Prostate gland (tissue), 2 donors: ENCODE results near the gene ASB6. TPM values are rescaled to one million over a fixed set of nuclear protein-coding genes. Genes with fewer than 3 reads are reported as not detected.

ENCODE experiments used
- DNase-seq: peaks from one replicate; pipeline ENCODE4 v3.0.0-alpha.2; 2019; ENCODE audit warnings: low spot score
- H3K27ac ChIP-seq, 2 donors: fragments of 200-600 bp; sonication (generic); 2 replicates each; pipeline ENCODE4 v1.5.1; 2017 to 2019
- H3K27me3 ChIP-seq: fragments of 200-600 bp; sonication (generic); replicated peaks from 2 replicates; pipeline ENCODE4 v1.5.1; 2019; ENCODE audit not compliant: insufficient read depth
- H3K36me3 ChIP-seq, 2 donors: fragments of 200-600 bp; sonication (generic); 1 replicate in 1 of 2; 2 replicates in 1 of 2; pipeline versions ENCODE4 v1.5.1 to v1.8.1; 2017 to 2019
- H3K4me1 ChIP-seq: fragments of 200-600 bp; sonication (generic); replicated peaks from 2 replicates; pipeline ENCODE4 v1.5.1; 2019
- H3K4me3 ChIP-seq, 2 donors: fragments of 200-600 bp; sonication (generic); 2 replicates each; pipeline ENCODE4 v1.5.1; 2017 to 2019
- H3K9me3 ChIP-seq: fragments of 200-600 bp; sonication (generic); 2 replicates; pipeline ENCODE4 v1.5.1; 2017
- POLR2A ChIP-seq: fragments of 450-650 bp; IDR thresholded peaks from one replicate; pipeline ENCODE4 v1.6.1; 2016; ENCODE audit warnings: antibody characterized with exemption, mild to moderate bottlenecking
- POLR2AphosphoS5 ChIP-seq: sonication (generic); formaldehyde crosslinking; IDR thresholded peaks from one replicate; pipeline ENCODE4 v1.6.1; 2017; ENCODE audit warnings: antibody characterized with exemption
- WGBS: methylation state at CpG from one replicate; pipeline ENCODE4 v1.1.5; 2018; 5-methylcytosine and 5-hydroxymethylcytosine counted together
- intact Hi-C: fragments of 100-400 bp; cut with DNase I; formaldehyde crosslinking; loops from one replicate; pipeline ENCODE4 v1.14.2; 2022
- total RNA-seq, 2 donors: library from RNA; depleted of rRNA; stranded (reverse); fragments of >200 nt; gene quantifications; one replicate each; pipeline ENCODE4 v1.1.0, GENCODE V29; 2016
- TF ChIP-seq, protein P1 (sequence below), 4 experiments: fragments of 200-600 bp in 2 of 4; fragments of 450-650 bp in 2 of 4; sonication (generic) in 2 of 4; IDR thresholded peaks; 1 replicate in 3 of 4; 2 replicates in 1 of 4; pipeline ENCODE4 v1.5.1; 2016 to 2019; ENCODE audit warnings: antibody characterized with exemption in 4 of 4, mild to moderate bottlenecking in 2 of 4, moderate library complexity in 2 of 4

The ASB6 gene
- total RNA-seq, 2 donors from 2014 or later, result 25.2 to 50.3 TPM

DNA sequence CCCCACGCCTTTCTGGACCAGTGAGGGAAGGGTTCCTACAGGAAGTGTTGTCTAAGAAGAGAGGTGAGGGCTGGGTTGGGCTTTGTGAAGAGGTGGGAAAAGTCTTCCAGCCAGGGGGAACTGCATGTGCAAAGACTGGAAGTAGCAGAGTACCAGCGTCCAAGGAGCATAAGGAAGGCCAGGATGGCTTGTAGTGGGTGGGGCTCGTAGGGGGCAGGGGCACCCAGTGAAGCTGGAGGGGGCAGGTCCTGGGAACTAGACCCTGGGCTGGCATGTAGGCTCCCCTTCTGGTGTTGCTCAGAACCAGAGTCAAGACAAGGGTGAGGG lies 43.9 kb upstream of the ASB6 start:
- intact Hi-C loops, result no loop called here
- 72% methylated on average over 3 of the region's 3 CpGs for WGBS
- H3K4me3 ChIP-seq, result no peak overlapping the region
- no peaks in the 10 kb centered on the region for H3K4me1 ChIP-seq
- DNase-seq, result no peak
- H3K27me3 ChIP-seq, result no peaks in the 10 kb centered on the region
- no peaks in the 10 kb centered on the region for H3K9me3 ChIP-seq
- no peaks in the 10 kb centered on the region for H3K36me3 ChIP-seq
- H3K27ac ChIP-seq, result no peak overlapping the region
- TF ChIP-seq POLR2AphosphoS5 (no peak), POLR2A (no peak)
- TF ChIP-seq, protein P1, sequence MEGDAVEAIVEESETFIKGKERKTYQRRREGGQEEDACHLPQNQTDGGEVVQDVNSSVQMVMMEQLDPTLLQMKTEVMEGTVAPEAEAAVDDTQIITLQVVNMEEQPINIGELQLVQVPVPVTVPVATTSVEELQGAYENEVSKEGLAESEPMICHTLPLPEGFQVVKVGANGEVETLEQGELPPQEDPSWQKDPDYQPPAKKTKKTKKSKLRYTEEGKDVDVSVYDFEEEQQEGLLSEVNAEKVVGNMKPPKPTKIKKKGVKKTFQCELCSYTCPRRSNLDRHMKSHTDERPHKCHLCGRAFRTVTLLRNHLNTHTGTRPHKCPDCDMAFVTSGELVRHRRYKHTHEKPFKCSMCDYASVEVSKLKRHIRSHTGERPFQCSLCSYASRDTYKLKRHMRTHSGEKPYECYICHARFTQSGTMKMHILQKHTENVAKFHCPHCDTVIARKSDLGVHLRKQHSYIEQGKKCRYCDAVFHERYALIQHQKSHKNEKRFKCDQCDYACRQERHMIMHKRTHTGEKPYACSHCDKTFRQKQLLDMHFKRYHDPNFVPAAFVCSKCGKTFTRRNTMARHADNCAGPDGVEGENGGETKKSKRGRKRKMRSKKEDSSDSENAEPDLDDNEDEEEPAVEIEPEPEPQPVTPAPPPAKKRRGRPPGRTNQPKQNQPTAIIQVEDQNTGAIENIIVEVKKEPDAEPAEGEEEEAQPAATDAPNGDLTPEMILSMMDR (IDR thresholded peaks at IDR 0.05), result no peak

DNA sequence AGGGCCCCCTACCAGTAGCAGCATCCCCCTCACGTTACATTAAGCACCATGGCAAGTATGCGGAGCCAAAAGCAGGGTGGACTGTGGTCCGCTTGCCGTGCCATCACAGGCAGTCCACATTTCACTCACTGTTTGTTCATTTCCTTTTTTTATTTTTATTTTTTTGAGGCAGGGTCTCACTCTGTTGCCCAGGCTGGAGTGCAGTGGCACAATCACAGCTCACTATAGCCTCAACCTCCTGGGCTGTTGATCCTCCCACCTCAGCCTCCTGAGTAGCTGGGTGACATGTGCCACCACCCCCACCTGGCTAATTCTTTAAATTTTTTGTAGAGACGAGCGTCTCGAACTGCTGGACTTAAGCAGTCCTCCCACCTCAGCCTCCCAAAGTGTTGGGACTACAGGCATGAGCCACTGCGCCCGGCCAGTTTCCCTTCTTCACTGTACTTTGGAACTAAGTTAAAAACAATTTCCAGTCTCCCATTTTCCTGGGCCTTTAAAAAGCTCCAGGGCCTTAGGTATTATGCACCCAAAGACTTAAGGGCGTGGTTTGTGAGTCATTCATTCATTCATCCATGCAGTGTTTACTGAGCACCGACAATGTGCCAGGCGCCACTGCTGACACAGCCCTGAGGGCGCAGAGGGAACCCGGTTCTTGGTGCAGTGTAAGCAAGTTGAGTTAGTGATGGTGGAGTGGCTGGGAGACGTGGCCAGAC lies 43.4 kb upstream of the ASB6 start:
- WGBS, result 79% methylated on average over 15 of the region's 15 CpGs
- Histone ChIP-seq H3K4me3 (no peak overlapping the region), H3K36me3 (no peaks in the 10 kb centered on the region), H3K9me3 (no peaks in the 10 kb centered on the region), H3K27ac (no peak overlapping the region), H3K4me1 (no peaks in the 10 kb centered on the region), H3K27me3 (no peaks in the 10 kb centered on the region)
- TF ChIP-seq POLR2A, result no peak
- TF ChIP-seq, protein P1 (IDR thresholded peaks at IDR 0.05), result no peak
- no peak for TF ChIP-seq POLR2AphosphoS5
- intact Hi-C loops, result no loop called here
- no peak for DNase-seq

DNA sequence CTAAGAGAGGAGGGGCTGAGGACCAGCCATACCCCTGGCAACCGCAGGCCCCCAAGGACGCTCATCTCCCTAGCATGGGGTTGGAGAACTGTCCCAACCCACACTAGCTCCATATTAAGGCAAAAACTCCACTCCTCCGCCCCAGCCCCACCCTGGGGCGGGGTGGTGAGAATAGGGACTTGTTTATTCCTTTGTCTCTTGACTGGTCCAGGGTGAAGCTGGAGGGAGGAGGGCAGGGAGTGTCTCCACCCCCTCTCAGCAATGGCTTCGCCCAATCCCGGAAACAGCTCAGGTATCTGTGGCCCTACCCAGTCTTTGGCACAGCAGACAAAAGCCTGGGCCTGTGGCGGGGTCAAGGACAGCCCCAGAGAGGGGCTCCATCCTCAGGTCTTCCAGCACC lies 40.4 kb upstream of the ASB6 start:
- intact Hi-C loops, result no loop called here
- H3K36me3 ChIP-seq, result no peaks in the 10 kb centered on the region
- 82% methylated on average over 7 of the region's 7 CpGs for WGBS
- no peaks in the 10 kb centered on the region for H3K9me3 ChIP-seq
- DNase-seq, result no peak
- H3K4me3 ChIP-seq, result no peak overlapping the region
- H3K27ac ChIP-seq, result no peak overlapping the region
- H3K4me1 ChIP-seq, result no peaks in the 10 kb centered on the region
- no peaks in the 10 kb centered on the region for H3K27me3 ChIP-seq
- TF ChIP-seq POLR2A (no peak), POLR2AphosphoS5 (no peak)
- TF ChIP-seq, protein P1 (IDR thresholded peaks at IDR 0.05), result no peak

DNA sequence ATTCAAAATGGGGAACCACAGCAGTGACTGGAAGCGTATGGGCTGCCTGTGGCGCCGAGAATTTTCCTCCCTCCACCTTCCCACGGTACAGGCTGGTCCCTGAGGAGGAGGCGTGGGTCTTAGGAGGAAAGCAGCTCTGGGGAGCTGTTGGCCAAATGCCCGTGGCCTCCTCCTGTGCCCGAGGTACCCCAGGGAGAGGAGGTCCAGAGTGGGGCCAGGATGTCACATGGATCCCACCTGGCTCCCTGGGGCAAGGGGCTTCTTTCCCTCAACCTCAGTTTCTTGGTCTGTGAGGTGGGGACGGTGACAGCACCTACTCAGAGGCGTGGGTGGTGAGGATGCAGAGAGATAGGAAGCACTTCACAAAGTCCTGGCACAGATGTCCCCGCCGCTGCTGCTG lies 40.0 kb upstream of the ASB6 start:
- TF ChIP-seq POLR2AphosphoS5 (no peak), POLR2A (no peak)
- TF ChIP-seq, protein P1 (IDR thresholded peaks at IDR 0.05), result no peak
- no peaks in the 10 kb centered on the region for H3K36me3 ChIP-seq
- H3K27ac ChIP-seq, result no peak overlapping the region
- intact Hi-C loops, result no loop called here
- H3K27me3 ChIP-seq, result no peaks in the 10 kb centered on the region
- H3K9me3 ChIP-seq, result no peaks in the 10 kb centered on the region
- 83% methylated on average over 11 of the region's 11 CpGs for WGBS
- no peak for DNase-seq
- no peak overlapping the region for H3K4me3 ChIP-seq
- H3K4me1 ChIP-seq, result no peaks in the 10 kb centered on the region

DNA sequence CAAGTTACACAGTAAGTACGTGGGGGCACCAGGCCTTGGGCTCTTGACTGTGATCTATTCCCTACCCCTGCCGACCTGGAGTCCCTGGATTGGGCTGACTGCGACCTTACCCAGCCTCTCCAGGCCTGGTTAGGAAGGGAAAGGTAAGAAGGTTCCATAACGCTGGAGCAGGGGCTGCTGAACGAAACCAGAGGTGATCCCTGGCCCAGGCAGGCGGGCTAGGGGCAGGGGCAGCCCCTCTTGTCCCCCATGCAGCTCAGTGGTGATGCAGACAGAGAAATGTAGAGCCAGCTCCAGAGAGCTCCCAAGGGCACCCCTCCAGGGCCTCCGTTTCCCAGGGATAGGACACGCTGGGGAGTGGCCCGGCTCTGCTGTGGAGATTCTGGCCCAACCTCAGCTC lies 37.6 kb upstream of the ASB6 start:
- H3K4me3 ChIP-seq, result no peak overlapping the region
- H3K27ac ChIP-seq, result no peak overlapping the region
- no peaks in the 10 kb centered on the region for H3K4me1 ChIP-seq
- DNase-seq, result no peak
- no peaks in the 10 kb centered on the region for H3K36me3 ChIP-seq
- no peaks in the 10 kb centered on the region for H3K9me3 ChIP-seq
- WGBS, result 81% methylated on average over 9 of the region's 9 CpGs
- H3K27me3 ChIP-seq, result peaks cover 4% of the 10 kb centered on the region
- intact Hi-C loops, result no loop called here
- TF ChIP-seq POLR2AphosphoS5 (no peak), POLR2A (no peak)
- TF ChIP-seq, protein P1 (IDR thresholded peaks at IDR 0.05), result no peak
